ENCODE data around the gene RPS25. TPM values are rescaled to one million over a fixed set of nuclear protein-coding genes. Genes with fewer than 3 reads are reported as not detected.

RPS25 gene
- total and polyA plus RNA-seq, 10 of the 15 experiments (the other 5 are each of a cell fraction or from before 2014, with no cell fraction given) = 886 to 3,746 (median 3,066) TPM

GRCh38 chr11:119014209-119014924 lies 3.8 kb downstream of the RPS25 start:
- Histone ChIP-seq H3K27ac (ENCODE audit: control insufficient read depth, insufficient read depth) (no peak overlapping the region), H3K4me2 (ENCODE audit: control insufficient read depth, insufficient read depth) (no peak overlapping the region), H3K9me3 (replicated peaks; ENCODE audit: control insufficient read depth, insufficient read depth, low read length) (no peaks in the 10 kb centered on the region; the same call in 2 of the 3 replicates), H3K9ac (ENCODE audit: control insufficient read depth, insufficient read depth, low read length) (no peak overlapping the region), H3K79me2 (ENCODE audit: control insufficient read depth, insufficient read depth, low read length) (peaks cover 39% of the 10 kb centered on the region), H3K36me3 (ENCODE audit: control insufficient read depth in 2 of 2, insufficient read depth in 2 of 2, low read length in 1 of 2) (peaks cover 17 to 24% of the 10 kb centered on the region in 2 experiments), H2AFZ (ENCODE audit: control insufficient read depth, low read depth, low read length) (no peak overlapping the region), H3K27me3 (replicated peaks in 1 of 2; ENCODE audit: control insufficient read depth in 2 of 2, insufficient read depth in 2 of 2, low read length in 1 of 2) (no peaks in the 10 kb centered on the region), H4K20me1 (ENCODE audit: control insufficient read depth, insufficient read depth) (no peaks in the 10 kb centered on the region), H3K4me1 (ENCODE audit: control insufficient read depth, insufficient read depth, low read length) (no peaks in the 10 kb centered on the region; the same call in 1 of the 2 replicates), H3K4me3 (no peak overlapping the region)
- SMC1A ChIA-PET (ENCODE audit: uncharacterized antibody, unreplicated experiment) = interaction anchor here (6.4 kb wide), 1 partner anchor 15 kb away, joined by 40 read pairs; the partner anchor contains the start of gene SLC37A4
- POLR2A ChIA-PET = interaction anchor here (0.6 to 1.8 kb wide), 4 partner anchors 12 to 71 kb away, joined by 3 to 9 read pairs (median 4); no protein-coding TSS in a partner anchor
- no TSS peak for BruUV-seq (replicated peaks)
- intact Hi-C loops (cut with micrococcal nuclease; ENCODE audit: unreplicated experiment) = loop anchor here (1.0 kb wide), 1 partner anchor 14 kb away; no protein-coding TSS in a partner anchor
- RAD21 ChIA-PET (ENCODE audit: unreplicated experiment) = interaction anchor here (1.0 to 1.4 kb wide), 3 partner anchors 10 to 322 kb away, joined by 3 read pairs; no protein-coding TSS in a partner anchor
- ATAC-seq (no peak), FAIRE-seq (no peak), DNase-seq (ENCODE audit: low read depth, low spot score) (no peak)
- WGBS (ENCODE audit: insufficient coverage, insufficient replicate concordance, low lambda C conversion rate, missing lambda C conversion rate) = 97% methylated on average over 17 of the region's 17 CpGs
- in situ Hi-C loops (cut with MboI) = no loop called here
- TF ChIP-seq CEBPZ (IDR thresholded peaks at IDR 0.05; ENCODE audit: low read depth, low read length) = no peak
- no peak for TF ChIP-seq CHD1 (IDR thresholded peaks at IDR 0.05; ENCODE audit: low read depth, low read length)
- TF ChIP-seq GATAD2B (conservative IDR thresholded peaks at IDR 0.05; ENCODE audit: low read depth) = no peak
- 0 out of 2 replicates have a peak, but pooled peaks have one; percentile 16 for TF ChIP-seq SMAD5 (IDR thresholded peaks at IDR 0.05; ENCODE audit: low read depth)
- peak; percentile 80 for TF ChIP-seq POLR2AphosphoS2 (IDR thresholded peaks at IDR 0.05; ENCODE audit: low read depth, low read length)
- TF ChIP-seq POLR2AphosphoS5 (IDR thresholded peaks at IDR 0.05; ENCODE audit: low read length) = peak; percentile 62
- TF ChIP-seq ZBED1 (IDR thresholded peaks at IDR 0.05; ENCODE audit: borderline replicate concordance) = no peak
- TF ChIP-seq POLR2A (IDR thresholded peaks at IDR 0.05; ENCODE audit: low read depth, low read length) = peak; percentile 45; the same call in 1 of the 2 replicates
- no peak for TF ChIP-seq TCF7 (IDR thresholded peaks at IDR 0.05; ENCODE audit: borderline replicate concordance)
- CTCF ChIA-PET = interaction anchor here (0.6 to 2.5 kb wide), 5 partner anchors 12 to 352 kb away, joined by 3 to 8 read pairs (median 3); no protein-coding TSS in a partner anchor
